Endothelial cell of umbilical vein (primary cell): ENCODE measurements around the gene HYDIN.

Source experiments
- CTCF ChIP-seq, 2 donors: IDR thresholded peaks; 1 replicate in 1 of 2; 2 replicates in 1 of 2; pipeline ENCODE4 v1.5.1; 2011; ENCODE audit warnings: low read length in 2 of 2, mild to moderate bottlenecking in 2 of 2, moderate library complexity in 2 of 2, control low read depth in 1 of 2, inconsistent platforms in 1 of 2, low read depth in 1 of 2; ENCODE audit not compliant: insufficient read depth in 1 of 2; ENCODE audit errors: extremely low read depth in 1 of 2
- EZH2 ChIP-seq: IDR thresholded peaks from 2 replicates; pipeline ENCODE4 v1.6.1; 2012; ENCODE audit warnings: borderline replicate concordance, low read depth, mild to moderate bottlenecking, moderate library complexity, low read length, inconsistent platforms; ENCODE audit not compliant: severe bottlenecking
- MAX ChIP-seq: IDR thresholded peaks from 2 replicates; pipeline ENCODE4 v1.6.1; 2011; ENCODE audit not compliant: insufficient read depth, insufficient read length
- MYC ChIP-seq: IDR thresholded peaks from one replicate; pipeline ENCODE4 v1.6.1; 2011; ENCODE audit warnings: mild to moderate bottlenecking, low read depth, low read length
- POLR2A ChIP-seq: IDR thresholded peaks from 2 replicates; pipeline ENCODE4 v1.6.1; 2012; ENCODE audit warnings: low read depth, mild to moderate bottlenecking, control low read depth, low read length

- TF ChIP-seq CTCF (IDR thresholded peaks at IDR 0.05; ENCODE audit: extremely low read depth in 1 of 2, insufficient read depth in 1 of 2, low read depth in 1 of 2, low read length in 2 of 2) (no peak), EZH2 (no peak), POLR2A (no peak), MAX (no peak), MYC (no peak)
Observed at GRCh38 chr16:71257768-71258167, 27.2 kb upstream of the HYDIN start.
